ENCODE measurements around the gene ERBB3.

Gene ERBB3

GRCh38 chr12:56141946-56142784, 62.2 kb downstream of the ERBB3 start:
- no peak for DNase-seq

DNA sequence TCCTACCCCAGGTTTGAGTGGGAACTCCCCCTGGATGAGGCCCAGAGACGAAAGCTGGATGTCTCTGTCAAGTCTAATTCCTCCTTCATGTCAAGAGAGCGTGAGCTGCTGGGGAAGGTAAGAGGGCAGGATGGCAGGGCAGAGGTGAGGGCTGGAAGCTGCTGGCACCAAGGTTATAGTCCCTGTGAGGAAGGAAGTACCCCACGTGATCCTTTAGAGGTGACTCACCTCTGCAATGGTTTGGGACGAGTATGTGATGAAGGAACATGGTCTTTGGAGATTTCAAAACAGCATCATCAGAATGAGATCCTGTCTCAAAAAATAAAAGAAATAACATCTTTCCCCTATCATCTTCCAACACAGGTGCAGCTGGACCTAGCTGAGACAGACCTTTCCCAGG, 63.3 kb downstream of the ERBB3 start:
- no peak for DNase-seq

DNA sequence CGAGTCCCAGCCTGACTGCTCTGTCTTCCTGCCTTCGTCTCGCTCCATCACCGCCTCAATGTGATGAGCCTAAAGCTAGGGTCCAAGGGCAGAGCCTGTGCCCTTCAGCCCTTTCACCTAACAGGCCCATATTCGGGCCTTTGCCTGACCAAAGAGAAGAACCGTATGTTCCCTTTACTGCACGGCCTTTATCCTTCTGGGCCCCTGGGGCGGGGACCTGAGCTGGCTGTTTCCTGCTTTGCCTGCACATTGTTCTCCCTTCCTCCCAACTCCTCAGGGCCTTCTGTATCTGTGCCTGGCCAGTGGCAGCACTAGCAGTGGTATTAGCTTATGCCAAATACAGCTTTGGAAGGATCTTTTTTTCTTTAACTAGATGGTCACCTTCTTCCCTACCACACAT, 63.9 kb downstream of the ERBB3 start:
- DNase-seq: no peak

GRCh38 chr12:56145217-56145616, 65.3 kb downstream of the ERBB3 start:
- no peak for DNase-seq

DNA sequence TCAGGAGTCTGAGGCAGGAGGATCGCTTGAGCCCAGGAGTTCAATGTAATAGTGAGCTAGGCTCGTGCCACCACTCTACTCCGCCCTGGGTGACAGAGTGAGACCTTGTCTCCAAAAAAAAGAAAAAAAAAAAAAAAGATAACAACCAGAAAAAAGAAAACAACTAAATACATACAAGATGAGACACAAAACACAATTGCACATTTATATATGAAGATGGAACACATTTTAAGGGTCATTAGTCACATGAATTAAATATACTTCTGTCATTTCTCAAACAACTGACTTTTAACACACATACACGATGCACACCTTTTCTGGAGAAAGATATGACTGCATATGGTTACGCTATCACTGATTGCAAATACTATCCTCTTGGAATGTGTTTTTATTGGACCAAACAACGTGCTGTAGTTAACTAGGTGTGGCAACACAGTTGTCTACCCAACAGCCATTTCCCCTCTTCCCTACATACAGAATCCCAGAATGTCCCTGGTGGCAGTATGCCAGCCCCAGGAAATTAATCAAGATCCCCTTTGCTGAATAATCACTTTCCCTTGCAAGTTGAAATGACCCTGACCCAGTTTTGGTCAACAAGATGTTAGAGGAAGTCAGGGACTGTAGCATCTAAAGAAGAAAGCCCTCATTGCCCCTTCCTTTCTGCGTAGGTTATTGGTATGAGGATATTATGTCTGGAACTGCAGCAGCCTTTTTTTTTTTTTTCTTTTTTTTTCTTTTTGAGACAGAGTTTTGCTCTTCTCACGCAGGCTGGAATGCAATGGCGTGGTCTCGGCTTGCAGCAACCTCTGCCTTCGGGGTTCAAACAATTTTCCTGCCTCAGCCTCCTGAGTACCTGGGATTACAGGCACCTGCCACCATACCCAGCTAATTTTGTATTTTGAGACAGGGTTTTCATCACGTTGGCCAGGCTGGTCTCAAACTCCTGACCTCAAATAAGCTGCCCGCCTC, 66.8 kb downstream of the ERBB3 start:
- no peak for DNase-seq

DNA sequence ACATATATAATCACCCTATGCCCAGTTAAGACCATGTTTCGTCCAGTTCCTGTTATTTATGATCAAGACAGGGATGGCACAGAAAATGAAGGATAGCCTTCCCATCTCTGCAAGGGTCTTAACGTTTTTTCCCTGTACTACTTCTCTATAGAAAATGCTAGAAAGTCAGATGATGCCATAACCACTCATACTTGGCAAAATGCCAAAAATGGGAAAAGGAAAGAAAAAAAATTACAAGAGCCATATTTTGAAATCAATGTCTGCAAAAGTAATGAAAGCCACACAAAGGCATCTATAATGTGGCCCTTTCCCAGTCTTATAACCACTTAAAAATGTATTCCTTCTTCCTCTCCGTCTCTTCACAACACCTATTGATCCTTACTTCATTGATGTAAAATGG, 70.6 kb downstream of the ERBB3 start:
- DNase-seq: no peak

DNA sequence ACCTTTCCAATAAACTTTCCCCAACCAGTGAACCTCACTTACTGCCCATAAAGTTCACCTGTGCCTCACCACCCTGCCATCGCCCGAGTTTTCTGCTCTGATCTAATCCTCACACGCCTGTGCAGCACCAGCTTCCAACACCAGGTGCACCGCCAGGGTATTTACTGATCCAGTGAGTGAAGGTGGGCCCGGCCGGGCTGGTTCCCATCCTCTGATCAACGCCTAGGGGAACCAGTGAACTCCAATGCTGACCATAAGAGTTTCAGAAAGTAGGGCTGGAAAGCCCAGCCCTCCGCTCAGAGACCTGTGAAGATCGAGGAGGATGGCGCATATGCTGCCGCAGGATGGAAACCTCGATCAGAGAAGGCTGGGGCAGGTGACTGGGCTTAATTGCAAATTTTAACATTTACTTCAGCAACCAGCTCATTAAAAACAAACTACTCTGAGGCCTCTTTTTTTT, 71.7 kb downstream of the ERBB3 start:
- peak; percentile 65 to 70 for DNase-seq

DNA sequence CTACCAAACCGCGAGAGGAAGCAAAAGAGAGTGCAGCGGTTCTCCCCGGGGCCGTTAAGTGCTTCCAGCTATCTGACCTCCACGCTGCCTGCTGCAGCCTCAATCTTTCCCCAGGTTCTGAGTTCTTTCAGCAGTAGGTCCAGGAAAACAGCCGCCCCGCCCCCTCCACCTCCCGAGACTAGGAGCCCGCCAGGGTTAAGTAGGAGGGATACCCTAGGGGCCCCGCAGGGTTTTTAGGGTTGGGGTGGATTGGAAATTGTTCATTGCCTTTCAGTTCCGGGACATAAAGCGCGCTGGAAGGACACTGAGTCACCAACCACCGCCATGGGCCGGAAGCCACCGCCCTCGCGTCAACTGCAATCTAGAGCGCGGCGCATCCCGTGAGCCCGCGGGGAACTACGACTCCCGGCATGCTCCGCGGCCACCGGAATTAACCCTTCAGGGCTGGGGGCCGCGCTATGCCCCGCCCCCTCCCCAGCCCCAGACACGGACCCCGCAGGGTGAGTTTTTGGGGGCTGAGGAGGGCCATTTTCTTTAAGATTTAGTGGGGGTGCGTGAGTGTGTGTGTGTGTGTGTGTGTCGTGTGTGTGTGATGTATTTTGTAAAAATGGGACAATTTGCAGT, 72.3 kb downstream of the ERBB3 start, which contains the start of gene MYL6B:
Gene MYL6B, plus strand, starts transcription at position 456 of the 624 bp plus-strand sequence. CDS start 1,332 bp downstream, outside the sequence.
- DNase-seq: peak; percentile 92
